A549 (cell line): Measurements from ENCODE around the gene SORBS1. TPM values are rescaled to one million over a fixed set of nuclear protein-coding genes. Genes with fewer than 3 reads are reported as not detected.

Experiments used
- ATAC-seq, 2 experiments: fragments of 200-7000 bp in 1 of 2; fragments of >200 bp in 1 of 2; cut with Nextera tagmentation in 1 of 2; cut with Tn5 transposase in 1 of 2; 3 replicates each; pipeline versions ENCODE4 v1.8.0 to v1.9.1; 2018 to 2020; ENCODE audit warnings: mild to moderate bottlenecking in 1 of 2, moderate library complexity in 1 of 2
- CTCF ChIA-PET: fragments of 300-600 bp; sonication (Branson Sonifier 250); formaldehyde crosslinking; extraction: SDS; loops from one replicate; lab custom pipeline; 2021; ENCODE audit warnings: antibody characterized with exemption, inconsistent platforms; lab: Yijun Ruan, JAX
- POLR2A ChIA-PET: fragments of 350-600 bp; formaldehyde crosslinking; extraction: SDS; loops from one replicate; lab custom pipeline; 2021; ENCODE audit warnings: antibody characterized with exemption, inconsistent platforms; lab: Yijun Ruan, JAX
- DNase-seq, 2 experiments: peaks; one replicate each; pipeline versions ENCODE4 v3.0.0 to v3.0.0-alpha.2; 2011 to 2016; ENCODE audit warnings: low read depth in 1 of 2, low spot score in 1 of 2
- FAIRE-seq: peaks from 2 replicates; lab custom pipeline; 2011; peaks lifted over from hg19 to GRCh38; lab: Jason Lieb, UNC
- H3K27ac ChIP-seq, 2 experiments: fragments of >200 bp; sonication (Bioruptor Twin); formaldehyde crosslinking; 3 replicates each; pipeline ENCODE4 v1.5.1; 2016 to 2017
- H3K4me1 ChIP-seq: fragments of >200 bp; sonication (Bioruptor Twin); formaldehyde crosslinking; 3 replicates; pipeline ENCODE4 v1.6.1; 2016
- H3K4me2 ChIP-seq: fragments of >200 bp; sonication (Bioruptor Twin); formaldehyde crosslinking; 3 replicates; pipeline ENCODE4 v1.6.1; 2016
- H3K4me3 ChIP-seq: fragments of >200 bp; sonication (Bioruptor Twin); formaldehyde crosslinking; 3 replicates; pipeline ENCODE4 v1.5.1; 2016
- H3K9me3 ChIP-seq: fragments of >200 bp; sonication (Bioruptor Twin); formaldehyde crosslinking; 3 replicates; pipeline ENCODE4 v1.6.1; 2016
- CHD4 ChIP-seq: fragments of 200-600 bp; sonication (generic); IDR thresholded peaks from 2 replicates; pipeline ENCODE4 v1.6.1; 2016; ENCODE audit warnings: antibody characterized with exemption, mild to moderate bottlenecking, borderline replicate concordance
- ELK1 ChIP-seq: fragments of 150-350 bp; IDR thresholded peaks from 2 replicates; pipeline ENCODE4 v1.6.1; 2014; ENCODE audit warnings: low read depth, mild to moderate bottlenecking, low read length
- ESRRA ChIP-seq: fragments of 150-350 bp; IDR thresholded peaks from 2 replicates; pipeline ENCODE4 v1.6.1; 2014; ENCODE audit warnings: mild to moderate bottlenecking, low read length, borderline replicate concordance
- FOSB ChIP-seq: fragments of 250-450 bp; sonication (Bioruptor Pico); IDR thresholded peaks from 2 replicates; pipeline ENCODE4 v1.5.0; 2020; ENCODE audit warnings: mild to moderate bottlenecking, moderate library complexity
- HEYL ChIP-seq: fragments of 250-450 bp; sonication (Bioruptor Pico); IDR thresholded peaks from 2 replicates; pipeline ENCODE4 v1.8.0; 2021; ENCODE audit warnings: mild to moderate bottlenecking, moderate library complexity
- HMGXB4 ChIP-seq: fragments of 250-450 bp; sonication (Bioruptor Pico); IDR thresholded peaks from 2 replicates; pipeline ENCODE4 v1.5.0; 2021; ENCODE audit warnings: mild to moderate bottlenecking, moderate library complexity, borderline replicate concordance
- HOXB13 ChIP-seq: fragments of 250-450 bp; sonication (Bioruptor Pico); IDR thresholded peaks from 2 replicates; pipeline ENCODE4 v1.5.0; 2020; ENCODE audit warnings: low read depth, mild to moderate bottlenecking, moderate library complexity
- HOXB5 ChIP-seq: fragments of 250-450 bp; sonication (Bioruptor Pico); IDR thresholded peaks from 2 replicates; pipeline ENCODE4 v1.5.0; 2020; ENCODE audit warnings: mild to moderate bottlenecking, moderate library complexity
- JUN ChIP-seq, 2 experiments: fragments of >200 bp; sonication (Bioruptor Twin); formaldehyde crosslinking; IDR thresholded peaks; 2 replicates in 1 of 2; 3 replicates in 1 of 2; pipeline ENCODE4 v1.6.1; 2016 to 2017
- KDM1A ChIP-seq: fragments of 200-600 bp; sonication (generic); IDR thresholded peaks from 2 replicates; pipeline ENCODE4 v1.6.1; 2016; ENCODE audit warnings: low read depth, mild to moderate bottlenecking
- MAX ChIP-seq: IDR thresholded peaks from 2 replicates; pipeline ENCODE4 v1.6.1; 2012
- MAZ ChIP-seq: fragments of 150-350 bp; IDR thresholded peaks from 2 replicates; pipeline ENCODE4 v1.6.1; 2014; ENCODE audit warnings: antibody characterized with exemption, low read depth, low read length, borderline replicate concordance
- NPAS2 ChIP-seq: fragments of 250-450 bp; sonication (Bioruptor Pico); IDR thresholded peaks from 2 replicates; pipeline ENCODE4 v1.8.0; 2022; ENCODE audit warnings: mild to moderate bottlenecking, moderate library complexity, borderline replicate concordance
- NR3C1 ChIP-seq: fragments of >200 bp; sonication (Bioruptor Twin); formaldehyde crosslinking; IDR thresholded peaks from 3 replicates; pipeline ENCODE4 v1.6.1; 2017
- PBX3 ChIP-seq: IDR thresholded peaks from 2 replicates; pipeline ENCODE4 v1.6.1; 2012
- PHF8 ChIP-seq: fragments of 200-600 bp; sonication (generic); IDR thresholded peaks from 2 replicates; pipeline ENCODE4 v1.6.1; 2016; ENCODE audit warnings: low read depth, mild to moderate bottlenecking, antibody characterized with exemption, moderate library complexity, borderline replicate concordance
- RAD21 ChIP-seq, 2 experiments: fragments of >200 bp in 1 of 2; sonication (Bioruptor Twin) in 1 of 2; formaldehyde crosslinking in 1 of 2; IDR thresholded peaks in 1 of 2; conservative IDR thresholded peaks in 1 of 2; 2 replicates in 1 of 2; 3 replicates in 1 of 2; pipeline ENCODE4 v1.6.1; 2012 to 2018; ENCODE audit warnings: inconsistent platforms in 1 of 2
- RFX5 ChIP-seq: fragments of 450-650 bp; IDR thresholded peaks from 2 replicates; pipeline ENCODE4 v1.7.1; 2014; ENCODE audit warnings: antibody characterized with exemption, mild to moderate bottlenecking, moderate library complexity
- ZC3H11A ChIP-seq: fragments of 450-650 bp; IDR thresholded peaks from 2 replicates; pipeline ENCODE4 v1.6.1; 2014; ENCODE audit warnings: antibody characterized with exemption, mild to moderate bottlenecking
- ZFP36 ChIP-seq: fragments of 450-650 bp; IDR thresholded peaks from 2 replicates; pipeline ENCODE4 v1.6.1; 2014; ENCODE audit warnings: borderline replicate concordance; ENCODE audit not compliant: partially characterized antibody
- ZNF302 ChIP-seq: fragments of 250-450 bp; sonication (Bioruptor Pico); IDR thresholded peaks from 2 replicates; pipeline ENCODE4 v1.9.0; 2021; ENCODE audit warnings: inconsistent platforms, mild to moderate bottlenecking, moderate library complexity
- WGBS: methylation state at CpG from one replicate; pipeline ENCODE4 v1.1.6; 2017; ENCODE audit errors: missing lambda C conversion rate; 5-methylcytosine and 5-hydroxymethylcytosine counted together
- polyA plus RNA-seq, 4 experiments: library from polyadenylated mRNA; depleted of rRNA in 3 of 4; stranded (reverse); fragments of >200 nt; fragmentation: RNase III in 1 of 4; extraction: RNeasy Plus Mini Kit Qiagen cat#74134 plus additional on column Dnase treatment in 1 of 4; gene quantifications; 2 replicates in 3 of 4; 3 replicates in 1 of 4; pipeline ENCODE4 v1.2.3, GENCODE V29; 2011 to 2017
- TF ChIP-seq, protein P1 (sequence below): IDR thresholded peaks from 2 replicates; pipeline ENCODE4 v1.6.1; 2012; ENCODE audit warnings: low read depth, borderline replicate concordance

The SORBS1 gene
- polyA plus RNA-seq, 2 of the 4 experiments (the other 2 are of a cell fraction) = 0.39 to 0.80 TPM

GRCh38 chr10:95305606-95306317 lies 255.4 kb downstream of the SORBS1 start (continued):
- TF ChIP-seq ESRRA (no peak), MAX (no peak), HEYL (no peak), FOSB (CRISPR knock-in tag) (no peak), ZNF302 (no peak), CHD4 (no peak), HOXB13 (CRISPR knock-in tag) (no peak), ZC3H11A (no peak)

GRCh38 chr10:95304976-95305375 lies 256.2 kb downstream of the SORBS1 start:
- ChIA-PET POLR2A (no interaction called here), CTCF (interaction anchor here (1.0 to 1.3 kb wide), 2 partner anchors 58 to 62 kb away, joined by 3 to 5 read pairs; no protein-coding TSS in a partner anchor)
- Histone ChIP-seq H3K4me3 (no peak overlapping the region), H3K27ac (peak overlapping the region in 1 of 2 experiments; percentile 31; a peak in 1 of 6 replicates), H3K4me1 (peaks cover 55% of the 10 kb centered on the region), H3K4me2 (peak overlapping the region; percentile 3; the same call in 2 of the 3 replicates), H3K9me3 (no peaks in the 10 kb centered on the region)
- FAIRE-seq = no peak
- WGBS = 49% methylated on average over 2 of the region's 2 CpGs
- no peak for ATAC-seq
- no peak for TF ChIP-seq NR3C1
- no peak for TF ChIP-seq HOXB13 (CRISPR knock-in tag)
- no peak for TF ChIP-seq HMGXB4 (CRISPR knock-in tag)
- TF ChIP-seq NPAS2 = no peak
- TF ChIP-seq ELK1 = no peak
- TF ChIP-seq JUN (IDR thresholded peaks at IDR 0.05) = no peak
- no peak for TF ChIP-seq MAZ
- no peak for TF ChIP-seq RFX5
- TF ChIP-seq ZFP36 = no peak
- no peak for TF ChIP-seq RAD21 (conservative IDR thresholded peaks at IDR 0.05 in 1 of 2, IDR thresholded peaks at IDR 0.05 in 1 of 2)
- TF ChIP-seq KDM1A = no peak
- TF ChIP-seq PHF8 = no peak
- no peak for TF ChIP-seq HOXB5 (CRISPR knock-in tag)
- no peak for TF ChIP-seq PBX3
- TF ChIP-seq, protein P1, sequence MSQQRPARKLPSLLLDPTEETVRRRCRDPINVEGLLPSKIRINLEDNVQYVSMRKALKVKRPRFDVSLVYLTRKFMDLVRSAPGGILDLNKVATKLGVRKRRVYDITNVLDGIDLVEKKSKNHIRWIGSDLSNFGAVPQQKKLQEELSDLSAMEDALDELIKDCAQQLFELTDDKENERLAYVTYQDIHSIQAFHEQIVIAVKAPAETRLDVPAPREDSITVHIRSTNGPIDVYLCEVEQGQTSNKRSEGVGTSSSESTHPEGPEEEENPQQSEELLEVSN = no peak
- no peak for DNase-seq
